Raji (cell line): ENCODE data around the gene PKMYT1.

Experiments used
- POLR2A ChIP-seq: IDR thresholded peaks from 2 replicates; pipeline ENCODE4 v1.6.1; 2011; ENCODE audit warnings: low read depth, low read length, control low read depth; ENCODE audit not compliant: insufficient read depth

The PKMYT1 gene

DNA sequence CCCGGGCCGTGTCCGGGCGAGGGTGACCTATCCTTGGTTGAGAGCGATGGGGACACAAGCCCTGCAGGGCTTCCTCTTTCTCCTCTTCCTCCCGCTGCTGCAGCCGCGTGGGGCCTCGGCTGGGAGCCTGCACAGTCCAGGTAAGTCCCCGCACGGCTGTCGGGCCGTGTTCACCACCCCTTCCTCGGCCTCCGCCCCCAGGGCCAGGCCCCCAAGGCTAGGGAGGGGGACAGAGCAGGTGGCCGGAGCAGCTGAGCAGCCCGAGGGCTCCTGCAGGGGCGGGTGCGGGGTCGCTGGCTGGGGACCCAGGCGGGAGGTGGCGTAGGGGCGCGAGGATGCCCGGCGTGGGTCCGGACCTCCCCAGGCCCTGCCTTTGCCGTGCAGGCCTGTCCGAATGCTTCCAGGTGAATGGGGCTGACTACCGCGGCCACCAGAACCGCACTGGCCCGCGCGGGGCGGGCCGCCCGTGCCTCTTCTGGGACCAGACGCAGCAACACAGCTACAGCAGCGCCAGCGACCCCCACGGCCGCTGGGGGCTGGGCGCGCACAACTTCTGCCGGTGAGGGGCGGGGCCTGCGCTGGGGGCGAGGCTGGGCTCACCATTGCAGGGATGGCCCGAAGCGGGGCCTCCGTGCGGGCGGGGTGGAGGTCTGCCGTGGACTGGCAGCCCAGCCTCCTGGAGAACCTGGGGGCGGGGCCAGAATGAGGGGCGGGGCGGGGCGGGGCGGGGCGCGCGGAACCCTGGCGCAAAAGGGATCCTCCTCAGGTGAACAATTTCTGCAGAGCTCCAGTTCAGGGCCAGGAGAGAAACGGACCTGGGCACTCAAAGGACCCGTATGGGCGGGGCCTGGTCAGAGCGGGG lies 15.5 kb downstream of the PKMYT1 start:
- TF ChIP-seq POLR2A, result peak; percentile 71

DNA sequence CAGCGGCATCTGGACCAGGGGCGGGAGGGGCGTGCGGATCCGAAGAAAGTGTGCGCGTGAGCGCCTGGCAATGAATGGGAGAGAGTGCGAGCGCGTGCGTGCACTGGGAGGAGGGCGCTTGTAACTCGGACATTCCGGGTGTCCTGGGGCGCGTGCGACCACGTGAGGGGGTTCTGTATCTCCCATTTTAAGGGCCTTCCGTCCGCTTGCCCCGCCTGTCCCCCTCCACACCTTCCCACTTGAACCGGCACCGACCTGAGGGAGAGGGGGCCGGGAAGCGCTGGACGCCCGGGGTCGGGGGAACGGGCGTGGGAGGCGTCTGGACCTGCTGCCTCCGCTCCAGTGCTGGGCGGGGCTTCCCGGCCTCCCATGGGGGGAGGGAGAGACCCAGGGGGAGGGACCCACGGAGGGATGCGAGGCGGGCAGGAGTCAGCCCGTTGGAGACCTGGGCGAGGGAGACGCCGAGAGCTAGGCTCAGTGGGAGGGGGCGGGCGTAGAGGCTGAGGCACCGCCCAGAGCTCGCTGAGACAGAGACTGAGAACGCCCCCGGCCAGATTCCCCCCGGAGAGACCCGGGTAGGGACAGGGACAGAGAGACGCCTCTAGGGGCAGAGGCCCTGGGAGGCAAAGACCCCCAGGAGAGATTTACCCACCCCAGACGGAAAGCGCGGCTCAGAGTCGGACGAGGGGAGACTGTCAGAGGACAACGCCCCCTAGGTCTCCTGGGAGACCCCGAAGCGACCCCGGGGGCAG lies 16.3 kb downstream of the PKMYT1 start, which contains the start of gene KREMEN2:
Gene KREMEN2, plus strand, starts transcription at position 553 of the 752 bp plus-strand sequence. CDS start 246 bp downstream, outside the sequence.
- TF ChIP-seq POLR2A, result peak; percentile 58

DNA sequence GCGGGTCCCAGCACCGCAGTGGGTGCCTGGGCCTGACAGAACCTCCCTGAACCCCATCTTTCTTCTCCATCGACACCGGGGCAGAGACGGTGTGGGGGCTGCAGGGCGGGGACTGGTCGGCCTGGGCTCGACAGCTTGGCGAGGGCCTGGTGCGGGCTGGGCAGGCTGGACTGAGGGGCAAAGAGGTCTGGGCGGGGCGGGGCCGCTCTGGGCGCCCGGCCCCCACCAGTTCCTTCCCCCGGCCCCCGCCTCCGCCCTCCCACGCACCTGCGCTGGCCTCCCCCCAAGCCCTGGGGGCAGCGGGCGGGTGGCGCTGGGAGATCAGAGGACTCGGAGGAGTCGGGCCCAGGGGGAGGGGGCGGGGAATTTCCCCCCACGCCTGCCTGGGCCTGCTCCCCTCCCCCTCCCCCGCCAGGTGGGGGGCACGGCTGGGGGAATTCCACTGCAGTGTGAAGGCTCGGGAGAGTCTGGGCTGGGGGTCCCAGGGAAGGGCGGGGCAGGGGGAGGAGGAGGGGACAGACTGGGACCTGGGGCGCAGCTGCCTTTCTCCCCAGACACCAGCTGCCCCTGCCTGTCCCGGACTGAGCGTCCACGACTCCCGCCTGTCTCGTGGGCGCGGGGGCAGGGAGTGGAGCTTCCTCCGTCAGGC lies 17.0 kb downstream of the PKMYT1 start:
- no peak for TF ChIP-seq POLR2A

DNA sequence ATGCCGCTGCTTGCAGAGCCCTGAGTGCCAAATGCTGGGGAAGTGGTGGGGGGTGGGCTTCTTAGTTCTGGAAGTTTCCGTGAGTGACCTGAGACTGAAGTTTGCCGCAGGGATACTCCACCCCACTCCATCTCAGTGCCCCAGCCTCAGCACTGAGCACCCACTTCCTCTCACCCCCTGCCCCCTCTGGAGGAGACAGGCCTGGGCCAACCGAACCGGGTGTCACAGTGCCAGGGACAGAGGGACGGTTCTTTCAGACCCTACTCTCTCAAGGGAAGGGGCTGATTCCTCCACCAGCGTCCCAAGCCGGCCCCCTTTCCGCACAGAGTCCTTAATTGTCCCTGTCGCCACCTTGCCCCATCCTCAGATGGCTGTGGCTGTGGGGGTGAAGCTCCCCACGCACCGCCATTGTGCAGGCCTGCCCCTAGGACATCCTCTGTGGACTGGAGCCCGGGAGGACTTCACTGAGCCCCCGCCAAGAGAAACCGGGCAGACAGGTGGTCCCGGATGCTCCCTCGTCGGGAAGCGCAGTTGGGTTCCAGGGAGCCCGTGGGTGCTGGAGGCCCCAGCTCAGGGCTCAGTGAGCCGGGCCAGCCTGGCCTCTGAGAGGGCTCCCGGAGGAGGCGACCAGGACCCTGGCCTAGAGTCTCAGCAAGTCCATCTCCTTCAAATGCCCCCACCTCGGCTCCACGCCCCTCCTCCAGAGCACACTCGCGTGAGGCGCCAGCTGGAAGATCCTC lies 17.7 kb downstream of the PKMYT1 start:
- no peak for TF ChIP-seq POLR2A

DNA sequence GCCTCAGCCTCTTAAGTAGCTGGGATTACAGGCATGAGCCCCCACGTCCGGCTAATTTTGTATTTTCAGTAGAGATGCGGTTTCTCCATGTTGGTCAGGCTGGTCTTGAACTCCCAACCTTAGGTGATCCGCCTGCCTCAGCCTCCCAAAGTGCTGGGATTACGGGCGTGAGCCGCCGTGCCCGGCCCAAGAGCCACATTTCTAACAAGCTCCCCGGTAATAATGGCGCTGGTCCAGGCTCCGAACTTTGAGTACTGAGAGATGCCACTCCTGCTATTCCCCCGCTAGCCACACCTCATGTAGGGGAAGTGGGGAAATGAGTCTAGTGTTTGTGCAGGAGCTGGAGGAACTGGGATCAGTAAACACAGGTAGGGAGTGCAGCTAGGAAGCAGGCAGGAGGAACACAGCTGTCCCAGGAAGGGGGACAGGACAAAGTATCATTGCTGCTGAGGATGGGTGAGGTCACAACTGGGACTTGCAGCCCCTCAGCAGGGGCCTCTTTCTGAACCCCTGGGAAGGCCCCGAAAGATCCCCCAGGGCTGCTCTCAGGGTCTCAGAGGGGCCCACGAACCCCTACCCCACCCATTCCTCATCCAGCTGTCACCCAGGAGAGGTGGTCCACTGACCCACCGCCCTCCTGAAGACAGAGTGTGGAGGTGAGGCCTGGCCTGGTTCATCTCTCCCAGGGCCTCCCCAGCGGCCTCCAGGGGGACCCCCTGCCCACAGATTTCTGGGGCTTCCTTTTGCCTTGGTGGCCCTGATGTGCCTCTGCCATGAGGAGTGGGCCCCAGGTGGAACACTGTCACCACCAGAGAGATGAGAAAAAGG lies 19.8 kb downstream of the PKMYT1 start:
- TF ChIP-seq POLR2A, result peak; percentile 8; the same call in 1 of the 2 replicates

DNA sequence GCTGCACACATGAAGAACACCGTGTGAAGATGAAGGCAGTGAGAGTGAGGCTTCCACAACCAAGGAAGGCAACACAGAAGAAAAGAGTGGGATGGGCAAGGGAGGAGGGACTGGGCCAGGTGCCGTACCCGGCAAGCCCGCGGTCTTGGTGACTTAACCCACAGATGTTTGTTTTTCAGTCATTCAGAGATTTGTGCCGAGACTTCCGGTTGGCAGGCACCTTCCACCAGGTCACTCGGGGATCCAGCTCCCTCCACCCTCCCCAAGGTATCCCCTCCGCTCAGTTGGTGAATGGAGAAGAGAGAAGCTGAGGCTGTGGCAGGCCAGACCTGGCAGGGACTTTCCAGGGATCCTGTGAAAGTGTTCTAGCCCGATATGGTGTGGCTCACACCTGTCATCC lies 21.0 kb downstream of the PKMYT1 start:
- TF ChIP-seq POLR2A, result no peak

DNA sequence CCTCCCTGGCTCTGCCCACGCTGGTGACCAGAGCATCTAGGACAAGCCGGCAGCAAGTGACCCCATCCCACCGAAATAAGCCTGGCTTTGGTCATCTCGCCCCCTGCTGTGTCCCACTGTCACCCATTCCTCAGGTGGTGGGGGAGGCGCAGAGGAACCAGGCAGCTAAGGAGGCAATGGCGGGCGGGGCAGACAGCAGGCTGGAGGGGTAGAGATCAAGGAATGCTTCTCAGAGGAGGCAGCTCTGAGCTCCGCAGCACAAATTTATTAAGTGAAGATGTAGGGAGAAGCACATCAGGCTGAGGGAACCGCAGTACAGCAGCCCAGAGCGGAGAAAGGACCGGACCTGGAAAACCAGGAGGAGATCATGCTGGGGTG lies 23.7 kb downstream of the PKMYT1 start:
- no peak for TF ChIP-seq POLR2A

DNA sequence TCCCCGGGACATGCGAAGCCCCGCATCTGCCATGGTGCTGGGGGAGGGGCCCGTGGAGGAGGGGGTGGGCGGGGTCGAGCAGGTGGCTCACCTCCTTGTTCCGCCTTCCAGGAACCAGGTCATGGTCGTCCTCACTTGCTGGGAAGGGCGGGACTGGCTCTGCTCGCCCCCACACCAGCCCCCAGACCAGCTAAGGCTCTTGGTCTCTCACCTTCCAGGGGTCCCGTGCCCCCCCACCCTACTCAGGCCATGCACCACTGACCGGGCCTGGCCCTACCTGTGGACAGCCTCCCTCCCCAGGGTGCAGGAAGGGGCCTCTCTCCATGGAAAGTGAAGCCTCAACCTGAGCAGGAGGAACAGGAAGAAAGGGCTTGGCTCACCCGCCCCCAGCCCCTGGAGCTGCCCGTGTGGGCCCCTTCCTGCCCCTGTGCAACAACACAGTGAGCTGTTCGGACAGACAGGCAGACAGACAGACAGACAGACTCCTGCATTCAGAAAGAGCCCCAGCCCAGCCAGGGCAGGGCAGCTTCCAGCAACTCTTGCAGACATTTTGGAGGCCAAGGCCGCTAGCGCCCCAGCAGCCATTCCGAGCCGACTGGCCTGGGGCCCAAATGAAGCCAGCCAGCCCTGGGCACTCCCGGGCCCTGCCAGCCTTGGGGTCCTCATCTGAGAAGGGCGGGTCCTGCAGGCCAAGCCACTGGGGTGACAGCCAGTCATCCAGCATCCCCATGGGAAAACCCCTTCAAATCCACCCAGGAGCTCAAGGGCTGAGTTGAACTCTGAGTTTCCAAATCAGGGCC lies 24.3 kb downstream of the PKMYT1 start:
- TF ChIP-seq POLR2A, result no peak

DNA sequence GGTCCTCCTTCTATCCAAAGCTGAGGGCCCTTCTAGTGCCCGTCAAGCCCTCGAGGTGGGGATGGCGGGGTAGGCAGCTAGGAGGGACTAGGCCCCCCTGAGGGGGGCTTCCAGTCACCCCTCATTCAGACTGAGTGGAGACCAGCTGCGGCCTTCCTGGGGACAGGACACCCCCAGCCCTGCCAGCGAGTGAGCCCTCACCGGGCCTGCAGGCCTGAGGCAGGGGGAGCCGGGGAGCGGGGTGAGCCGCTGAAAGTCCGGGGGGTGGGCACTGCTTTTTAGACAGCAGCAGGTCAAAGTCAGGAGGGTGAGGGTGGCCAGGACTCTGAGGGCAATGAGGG lies 24.8 kb downstream of the PKMYT1 start:
- no peak for TF ChIP-seq POLR2A

DNA sequence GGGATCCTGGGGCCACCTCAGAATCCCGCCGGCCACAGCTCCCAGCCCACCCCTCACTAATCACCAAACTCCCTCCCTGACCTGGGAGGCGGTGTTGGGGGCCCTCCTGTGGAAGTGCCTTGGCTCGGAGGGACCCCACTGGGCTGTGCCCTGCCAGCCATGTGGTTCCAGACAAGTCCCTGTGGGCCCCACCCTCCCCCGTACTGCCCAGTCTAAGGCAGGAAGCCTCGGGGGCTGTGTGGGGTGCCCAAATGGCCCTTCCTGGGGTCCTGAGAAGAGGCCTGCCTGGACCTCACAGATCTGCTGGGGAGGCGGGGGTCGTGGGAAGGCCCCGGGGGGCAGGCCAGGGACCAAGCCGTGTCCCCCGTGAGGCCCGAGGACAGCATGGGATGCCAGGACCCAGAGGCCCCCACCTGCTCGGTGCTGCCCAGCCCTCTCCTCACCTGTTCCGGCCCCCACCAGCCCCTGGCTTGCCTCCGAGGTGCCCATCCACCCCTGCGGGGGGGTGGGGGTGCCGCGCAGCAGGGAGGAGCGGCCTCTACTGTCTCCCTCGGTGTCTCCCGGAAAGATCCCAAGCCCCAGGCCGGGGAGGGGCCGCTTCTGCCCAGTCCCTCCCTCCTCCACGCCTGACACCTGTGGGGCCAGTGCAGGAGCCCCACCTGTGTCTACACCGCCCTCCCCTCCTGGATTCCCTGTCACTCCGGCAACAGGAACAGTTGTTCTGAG lies 25.4 kb downstream of the PKMYT1 start:
- no peak for TF ChIP-seq POLR2A

DNA sequence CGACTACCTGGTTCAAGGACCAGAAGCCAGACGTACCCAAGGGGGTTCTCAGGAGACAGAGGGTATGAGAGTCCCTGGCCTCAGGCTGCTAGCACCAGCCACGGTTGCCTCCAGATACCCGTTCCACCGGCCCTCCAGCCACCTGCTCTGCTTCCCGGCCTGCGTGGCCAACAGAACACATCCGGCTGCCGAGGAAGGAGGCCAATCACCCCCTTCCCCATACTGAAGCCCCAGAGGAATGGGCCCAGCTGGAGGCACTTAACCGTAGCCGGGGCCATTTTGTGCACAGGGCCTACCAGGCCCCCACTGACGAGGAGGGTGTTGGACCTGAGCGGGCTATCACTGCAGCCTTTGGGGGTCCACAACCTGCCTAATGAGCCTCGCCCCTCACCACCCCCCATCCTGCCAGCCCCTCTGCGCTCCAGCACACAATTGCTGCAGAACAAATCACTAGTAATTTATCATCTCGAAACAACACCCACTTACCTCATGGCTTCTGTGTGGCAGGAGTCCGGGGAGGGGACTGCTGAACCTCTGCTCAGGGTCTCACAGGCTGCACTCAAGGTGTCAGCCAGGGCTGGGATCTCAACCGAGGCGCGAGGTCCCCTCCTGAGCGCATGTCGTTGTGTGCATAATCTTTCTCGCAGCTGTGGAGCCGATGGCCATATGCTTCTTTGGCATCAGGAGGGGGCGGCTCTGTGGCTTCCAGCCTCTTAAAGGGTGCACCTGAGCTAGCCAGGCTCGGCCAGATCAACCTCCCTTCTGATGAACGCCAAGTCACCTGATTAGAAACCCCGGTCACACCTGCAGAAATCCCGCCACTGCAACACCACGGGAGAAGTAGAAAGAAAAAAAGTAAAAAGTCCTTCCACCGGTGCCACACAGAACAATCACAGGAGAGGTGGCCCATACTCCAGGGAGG lies 26.3 kb downstream of the PKMYT1 start:
- no peak for TF ChIP-seq POLR2A

DNA sequence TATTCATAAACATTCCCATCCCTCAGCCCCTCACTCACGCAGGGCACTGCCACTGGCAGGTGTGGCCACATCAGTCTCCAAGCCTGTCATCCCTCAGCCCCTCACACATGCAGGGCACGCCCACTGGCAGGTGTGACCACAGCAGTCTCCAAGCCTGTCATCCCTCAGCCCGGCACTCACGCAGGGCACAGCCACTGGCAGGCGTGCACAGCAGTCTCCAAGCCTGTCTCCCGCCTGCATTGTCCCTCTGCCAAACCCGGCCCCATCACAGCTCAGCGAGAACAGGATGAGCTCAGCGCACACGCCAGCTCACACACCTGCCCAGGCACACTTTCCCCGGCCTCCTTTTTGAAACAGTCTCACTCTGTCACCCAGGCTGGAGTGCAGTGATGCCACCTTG lies 27.6 kb downstream of the PKMYT1 start:
- TF ChIP-seq POLR2A, result no peak
